ENCODE measurements around the gene TSPO2.
"Not testable (repeated sequence)": the region's sequence is repeated elsewhere in the genome, so short reads cannot be mapped to it uniquely, and the experiment has no call there.

TSPO2 gene

GRCh38 chr6:41013466-41014153, 28.7 kb upstream of the TSPO2 start:
- no peak for FAIRE-seq
- no peak for TF ChIP-seq CTCF (IDR thresholded peaks at IDR 0.05; ENCODE audit: insufficient read depth, missing control alignments)
- DNase-seq (ENCODE audit: insufficient read length, low spot score): no peak

- no peak for TF ChIP-seq CTCF (IDR thresholded peaks at IDR 0.05; ENCODE audit: insufficient read depth, missing control alignments)
- DNase-seq (ENCODE audit: insufficient read length, low spot score) (no peak), FAIRE-seq (no peak)
These were observed 27.5 kb upstream of the TSPO2 start for GRCh38 chr6:41014780-41015179.

- DNase-seq (ENCODE audit: insufficient read length, low spot score); FAIRE-seq: not testable (repeated sequence)
These were observed 26.4 kb upstream of the TSPO2 start for GRCh38 chr6:41015860-41016259.

GRCh38 chr6:41017663-41018062, 24.6 kb upstream of the TSPO2 start:
- DNase-seq (ENCODE audit: insufficient read length, low spot score) (no peak), FAIRE-seq (no peak)
- no peak for TF ChIP-seq CTCF (IDR thresholded peaks at IDR 0.05; ENCODE audit: insufficient read depth, missing control alignments)

- no peak for TF ChIP-seq CTCF (IDR thresholded peaks at IDR 0.05; ENCODE audit: insufficient read depth, missing control alignments)
- DNase-seq (ENCODE audit: insufficient read length, low spot score) (no peak), FAIRE-seq (no peak)
These were observed 20.4 kb upstream of the TSPO2 start for GRCh38 chr6:41021832-41022231.

- no peak for TF ChIP-seq CTCF (IDR thresholded peaks at IDR 0.05; ENCODE audit: insufficient read depth, missing control alignments)
- no peak for DNase-seq (ENCODE audit: insufficient read length, low spot score)
These were observed 20.0 kb upstream of the TSPO2 start for GRCh38 chr6:41022294-41022693.

GRCh38 chr6:41023114-41023513, 19.2 kb upstream of the TSPO2 start:
- no peak for TF ChIP-seq CTCF (IDR thresholded peaks at IDR 0.05; ENCODE audit: insufficient read depth, missing control alignments)
- no peak for FAIRE-seq

More at GRCh38 chr6:41022294-41022693, 20.0 kb upstream of the TSPO2 start:
- FAIRE-seq: no peak

More at GRCh38 chr6:41023114-41023513, 19.2 kb upstream of the TSPO2 start:
- no peak for DNase-seq (ENCODE audit: insufficient read length, low spot score)
